ENCODE measurements around the gene FRS3. TPM values are rescaled to one million over a fixed set of nuclear protein-coding genes. Genes with fewer than 3 reads are reported as not detected.

FRS3 gene
- total and polyA plus RNA-seq, 2 of the 13 experiments (the other 11 are each of a cell fraction or from before 2014, with no cell fraction given) = 3.0 to 7.4 TPM

- FAIRE-seq (no peak), DNase-seq (ENCODE audit: low spot score) (no peak), ATAC-seq (no peak)
- H2AFZ ChIP-seq (ENCODE audit: low read length) = no peak overlapping the region
- ChIA-PET CTCF (ENCODE audit: low intra/inter-chr PET ratio, low total read pairs) (interaction anchor here (1.4 to 3.1 kb wide), 3 partner anchors 9 to 259 kb away, joined by 5 to 29 read pairs (median 17); no protein-coding TSS in a partner anchor), POLR2A (interaction anchor here (1.5 to 3.5 kb wide), 5 partner anchors 17 to 264 kb away, joined by 4 to 60 read pairs (median 19); partner anchors contain the start of genes TAF8 and TFEB)
- no peak overlapping the region for H3K9ac ChIP-seq (ENCODE audit: insufficient read depth, low read depth, low read length)
- H4K20me1 ChIP-seq (ENCODE audit: insufficient read depth, low read length) = no peaks in the 10 kb centered on the region
- TF ChIP-seq SNAPC4 (CRISPR knock-in tag; IDR thresholded peaks at IDR 0.05) (no peak), ZBTB39 (CRISPR knock-in tag; IDR thresholded peaks at IDR 0.05) (0 out of 2 replicates have a peak, but pooled peaks have one; percentile 6), PITX1 (CRISPR knock-in tag; IDR thresholded peaks at IDR 0.05) (no peak), ZBTB3 (CRISPR knock-in tag; IDR thresholded peaks at IDR 0.05; ENCODE audit: borderline replicate concordance, low read depth) (no peak), ZBTB10 (CRISPR knock-in tag; IDR thresholded peaks at IDR 0.05; ENCODE audit: borderline replicate concordance) (no peak), ZBTB44 (CRISPR knock-in tag; IDR thresholded peaks at IDR 0.05) (no peak), AGO2 (optimal IDR thresholded peaks at IDR 0.05; ENCODE audit: low read depth, low read length) (peak; percentile 29)
- no peak overlapping the region for H3K4me2 ChIP-seq (ENCODE audit: low read depth, low read length)
- H3K4me3 ChIP-seq (replicated peaks in 1 of 3; ENCODE audit: insufficient read depth in 1 of 3, low read depth in 2 of 3, low read length in 3 of 3) = no peak overlapping the region
- peaks cover 20% of the 10 kb centered on the region for H3K79me2 ChIP-seq (ENCODE audit: insufficient read depth, low read length)
- intact Hi-C loops (cut with micrococcal nuclease; ENCODE audit: unreplicated experiment) (loop anchor here (5.0 kb wide), 2 partner anchors 382 to 418 kb away; no protein-coding TSS in a partner anchor), in situ Hi-C loops (cut with HindIII; ENCODE audit: extremely low pct_ligation_motif_present, low pct_unique_long_range_greater_than_20kb) (loop anchor here (5.0 to 25.0 kb wide), 3 partner anchors 137 to 427 kb away; partner anchors contain the start of genes BYSL, MED20 and MRPS10)
- H3K9me3 ChIP-seq (ENCODE audit: low read length) = no peaks in the 10 kb centered on the region
- H3K27ac ChIP-seq (ENCODE audit: extremely low read length, insufficient read depth, low read length) = no peak overlapping the region
- 95% methylated on average over 11 of the region's 11 CpGs for WGBS (ENCODE audit: low lambda C conversion rate)
- BruUV-seq (replicated peaks) = no TSS peak
- peaks cover 7 to 14% of the 10 kb centered on the region in 2 experiments for H3K36me3 ChIP-seq (replicated peaks in 1 of 2; ENCODE audit: control insufficient read depth in 1 of 2, insufficient read depth in 2 of 2, low read length in 2 of 2)
- no peaks in the 10 kb centered on the region; a peak in 2 of 5 replicates for H3K27me3 ChIP-seq (ENCODE audit: control insufficient read depth in 1 of 2, insufficient read depth in 2 of 2, low read length in 2 of 2)
- peaks cover 38% of the 10 kb centered on the region for H3K4me1 ChIP-seq (ENCODE audit: insufficient read depth, low read length)
These were observed 5.6 kb upstream of the FRS3 start for GRCh38 chr6:41785254-41785653.
